IMR-90 (cell line): Measurements from ENCODE around the gene SERPINI1. TPM values are rescaled to one million over a fixed set of nuclear protein-coding genes. Genes with fewer than 3 reads are reported as not detected.

Source experiments
- ATAC-seq: fragments of 200-7000 bp; cut with Tn5 transposase; 2 replicates; pipeline ENCODE4 v1.9.1; 2020; ENCODE audit warnings: low read depth, mild to moderate bottlenecking, moderate library complexity
- BruUV-seq: library from RNA; stranded (reverse); fragments of 400-500 nt; replicated peaks from 2 replicates; lab custom pipeline; 2021; lab: Mats Ljungman, UMichigan
- CTCF ChIA-PET: fragments of 300-600 bp; formaldehyde crosslinking; extraction: SDS; loops from one replicate; lab custom pipeline; 2021; ENCODE audit warnings: antibody characterized with exemption; lab: Yijun Ruan, JAX
- POLR2A ChIA-PET: fragments of 300-600 bp; sonication (Branson Sonifier 250); formaldehyde crosslinking; loops from one replicate; lab custom pipeline; 2022; ENCODE audit warnings: antibody characterized with exemption; ENCODE audit not compliant: unreplicated experiment; lab: Charles Lee
- DNase-seq: peaks from one replicate; pipeline ENCODE4 v3.0.0; 2013
- H2AFZ ChIP-seq: replicated peaks from 2 replicates; pipeline ENCODE3; 2013; ENCODE audit warnings: low read length, mild to moderate bottlenecking; ENCODE audit not compliant: poor library complexity
- H2AK5ac ChIP-seq: 2 replicates; pipeline ENCODE4 v1.6.1; 2013; ENCODE audit warnings: low read depth, low read length, inconsistent platforms
- H2AK9ac ChIP-seq: replicated peaks from 2 replicates; pipeline ENCODE3; 2013; ENCODE audit warnings: mild to moderate bottlenecking, low read depth, low read length, moderate library complexity; ENCODE audit not compliant: poor library complexity
- H2BK120ac ChIP-seq: 2 replicates; pipeline ENCODE4 v1.6.1; 2013; ENCODE audit warnings: low read depth, low read length, inconsistent platforms
- H2BK15ac ChIP-seq: 3 replicates; pipeline ENCODE4 v1.6.1; 2013; ENCODE audit warnings: low read depth, low read length, inconsistent platforms
- H2BK20ac ChIP-seq: 2 replicates; pipeline ENCODE4 v1.6.1; 2013; ENCODE audit warnings: low read depth, mild to moderate bottlenecking, inconsistent platforms, low read length, moderate library complexity
- H2BK5ac ChIP-seq: 2 replicates; pipeline ENCODE4 v1.6.1; 2013; ENCODE audit warnings: mild to moderate bottlenecking, low read depth, low read length, inconsistent platforms; ENCODE audit not compliant: poor library complexity, severe bottlenecking
- H3K14ac ChIP-seq: replicated peaks from 2 replicates; pipeline ENCODE4 v1.6.1; 2013; ENCODE audit warnings: low read depth, low read length, inconsistent platforms
- H3K18ac ChIP-seq: 2 replicates; pipeline ENCODE4 v1.6.1; 2013; ENCODE audit warnings: low read depth, low read length, control low read depth
- H3K23ac ChIP-seq: 2 replicates; pipeline ENCODE4 v1.6.1; 2013; ENCODE audit warnings: low read depth, low read length, inconsistent platforms
- H3K27ac ChIP-seq: 2 replicates; pipeline ENCODE4 v1.5.1; 2013; ENCODE audit warnings: mild to moderate bottlenecking, control low read depth, low read length; ENCODE audit not compliant: insufficient read depth
- H3K27me3 ChIP-seq: 2 replicates; pipeline ENCODE4 v1.6.1; 2013; ENCODE audit warnings: low read length; ENCODE audit not compliant: control insufficient read depth, insufficient read depth
- H3K36me3 ChIP-seq: 2 replicates; pipeline ENCODE4 v1.6.1; 2013; ENCODE audit warnings: low read length, mixed read lengths; ENCODE audit not compliant: control insufficient read depth, insufficient read depth
- H3K4ac ChIP-seq: 2 replicates; pipeline ENCODE4 v1.6.1; 2013; ENCODE audit warnings: low read depth, low read length, inconsistent platforms
- H3K4me1 ChIP-seq: 2 replicates; pipeline ENCODE4 v1.6.1; 2013; ENCODE audit warnings: low read length, mixed read lengths; ENCODE audit not compliant: control insufficient read depth, insufficient read depth
- H3K4me2 ChIP-seq: 2 replicates; pipeline ENCODE4 v1.6.1; 2013; ENCODE audit warnings: low read depth, mild to moderate bottlenecking, control low read depth, low read length, moderate library complexity
- H3K4me3 ChIP-seq: 2 replicates; pipeline ENCODE4 v1.5.1; 2013; ENCODE audit warnings: low read depth, mild to moderate bottlenecking, control low read depth, low read length, moderate library complexity; ENCODE audit not compliant: insufficient read depth
- H3K56ac ChIP-seq: 2 replicates; pipeline ENCODE4 v1.6.1; 2013; ENCODE audit warnings: low read length, inconsistent platforms; ENCODE audit not compliant: insufficient read depth; ENCODE audit errors: extremely low read depth
- H3K79me1 ChIP-seq, 2 experiments: 2 replicates each; pipeline ENCODE4 v1.6.1; 2013; ENCODE audit warnings: low read length in 2 of 2, inconsistent platforms in 1 of 2, low read depth in 1 of 2
- H3K9ac ChIP-seq: 2 replicates; pipeline ENCODE4 v1.6.1; 2013; ENCODE audit warnings: low read depth, low read length, control low read depth
- H3K9me1 ChIP-seq: 2 replicates; pipeline ENCODE4 v1.6.1; 2013; ENCODE audit warnings: low read length, inconsistent platforms; ENCODE audit not compliant: insufficient read depth
- H3K9me3 ChIP-seq: 2 replicates; pipeline ENCODE4 v1.6.1; 2013; ENCODE audit warnings: low read length; ENCODE audit not compliant: control insufficient read depth, insufficient read depth
- H4K20me1 ChIP-seq: 2 replicates; pipeline ENCODE4 v1.6.1; 2013; ENCODE audit warnings: low read length, inconsistent platforms; ENCODE audit not compliant: insufficient read depth
- H4K5ac ChIP-seq: 2 replicates; pipeline ENCODE4 v1.6.1; 2013; ENCODE audit warnings: mild to moderate bottlenecking, low read depth, low read length, control low read depth
- H4K8ac ChIP-seq, 2 experiments: 2 replicates each; pipeline ENCODE4 v1.6.1; 2013; ENCODE audit warnings: low read depth in 2 of 2, low read length in 2 of 2, control low read depth in 1 of 2, inconsistent platforms in 1 of 2
- H4K91ac ChIP-seq: 2 replicates; pipeline ENCODE4 v1.6.1; 2013; ENCODE audit warnings: low read depth, low read length, inconsistent platforms; ENCODE audit not compliant: insufficient read depth
- BHLHE40 ChIP-seq: fragments of 150-350 bp; IDR thresholded peaks from 2 replicates; pipeline ENCODE4 v1.6.1; 2016; ENCODE audit warnings: mild to moderate bottlenecking, low read depth, low read length
- CEBPB ChIP-seq: IDR thresholded peaks from 2 replicates; pipeline ENCODE4 v1.6.1; 2012; ENCODE audit warnings: low read depth, low read length, improper control_type of control experiment
- CHD1 ChIP-seq: IDR thresholded peaks from 2 replicates; pipeline ENCODE4 v1.6.1; 2012; ENCODE audit warnings: low read depth, low read length, improper control_type of control experiment
- MAFK ChIP-seq: IDR thresholded peaks from 2 replicates; pipeline ENCODE4 v1.6.1; 2012; ENCODE audit warnings: low read depth, low read length, improper control_type of control experiment
- NFE2L2 ChIP-seq: fragments of 150-350 bp; IDR thresholded peaks from 2 replicates; pipeline ENCODE4 v1.6.1; 2016; ENCODE audit warnings: low read depth, mild to moderate bottlenecking, low read length
- RAD21 ChIP-seq: IDR thresholded peaks from 2 replicates; pipeline ENCODE4 v1.6.1; 2012; ENCODE audit warnings: low read length, improper control_type of control experiment
- SMC3 ChIP-seq: fragments of 150-350 bp; IDR thresholded peaks from 2 replicates; pipeline ENCODE4 v1.6.1; 2016; ENCODE audit warnings: low read depth, mild to moderate bottlenecking, antibody characterized with exemption, low read length, moderate library complexity
- USF2 ChIP-seq: fragments of 150-350 bp; IDR thresholded peaks from 2 replicates; pipeline ENCODE4 v1.6.1; 2017; ENCODE audit warnings: mild to moderate bottlenecking, antibody characterized with exemption, low read length, low read depth
- WGBS, 2 experiments: methylation state at CpG; one replicate each; pipeline versions ENCODE4 v1.1.5 to v1.1.7; 2013; ENCODE audit warnings: missing lambda C conversion rate in 2 of 2; ENCODE audit not compliant: insufficient read length in 1 of 2; ENCODE audit errors: extremely low coverage in 2 of 2; 5-methylcytosine and 5-hydroxymethylcytosine counted together
- dilution Hi-C: fragments of 300-500 bp; cut with HindIII; formaldehyde crosslinking; loops from one replicate; pipeline ENCODE4 v1.14.3; 2018; ENCODE audit warnings: low sequenced_read_pairs; ENCODE audit not compliant: unreplicated experiment
- in situ Hi-C: fragments of 300-500 bp; cut with MboI; formaldehyde crosslinking; loops from 3 replicates; pipeline ENCODE4 v1.14.3; 2019; ENCODE audit warnings: low sequenced_read_pairs, inconsistent platforms, mixed read lengths
- intact Hi-C: fragments of 100-400 bp; cut with micrococcal nuclease; formaldehyde crosslinking; loops from 2 replicates; pipeline ENCODE4 v1.10.0; 2022
- polyA plus RNA-seq, 3 experiments: library from polyadenylated mRNA; depleted of rRNA; stranded (reverse); fragments of >200 nt; gene quantifications; 2 replicates each; pipeline ENCODE4 v1.2.3, GENCODE V29; 2012; ENCODE audit warnings: low replicate concordance in 1 of 3
- total RNA-seq: library from RNA; depleted of rRNA; stranded (reverse); fragments of >200 nt; gene quantifications from 2 replicates; pipeline ENCODE4 v1.2.3, GENCODE V29; 2012
- TF ChIP-seq, protein P1 (sequence below): fragments of 150-350 bp; IDR thresholded peaks from 2 replicates; pipeline ENCODE4 v1.6.1; 2016; ENCODE audit warnings: low read depth, mild to moderate bottlenecking, low read length, moderate library complexity, borderline replicate concordance
- TF ChIP-seq, protein P2 (sequence below): conservative IDR thresholded peaks from 2 replicates; pipeline ENCODE4 v1.5.1; 2012; ENCODE audit warnings: mild to moderate bottlenecking, low read depth, low read length, improper control_type of control experiment

The SERPINI1 gene
- total and polyA plus RNA-seq, 2 of the 4 experiments (the other 2 are of a cell fraction), result 0.36 to 1.3 TPM

DNA sequence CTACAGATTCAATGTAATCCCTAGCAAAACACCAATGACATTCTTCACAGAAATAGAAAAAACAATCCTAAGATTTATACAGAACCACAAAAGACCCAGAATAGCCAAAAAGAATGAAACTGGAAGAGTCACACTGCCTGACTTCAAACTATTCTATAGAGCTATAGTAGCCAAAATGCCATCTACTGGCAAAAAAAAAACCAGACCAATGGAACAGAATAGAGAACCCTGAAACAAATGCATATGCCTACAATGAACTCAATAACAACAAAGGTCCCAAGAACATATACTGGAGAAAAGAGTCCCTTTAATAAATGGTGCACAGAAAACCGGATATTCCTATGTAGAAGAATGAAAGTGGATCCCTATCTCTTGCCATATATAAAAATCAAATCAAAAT lies 20.6 kb upstream of the SERPINI1 start:
- no peaks in the 10 kb centered on the region for H4K20me1 ChIP-seq

More for the DNA sequence above, 20.6 kb upstream of the SERPINI1 start:
- ChIA-PET POLR2A (no interaction called here), CTCF (no interaction called here)
- intact Hi-C loops, result no loop called here
- Histone ChIP-seq H3K4me2 (no peak overlapping the region), H2BK20ac (no peak overlapping the region), H2BK5ac (no peak overlapping the region), H3K4me1 (no peaks in the 10 kb centered on the region), H3K79me1 (peaks cover 17 to 26% of the 10 kb centered on the region in 2 experiments; a peak in 3 of 4 replicates), H3K9me1 (no peaks in the 10 kb centered on the region), H3K14ac (no peak overlapping the region), H2AK5ac (no peak overlapping the region), H3K27me3 (no peaks in the 10 kb centered on the region), H3K9me3 (no peaks in the 10 kb centered on the region), H2BK15ac (no peak overlapping the region), H2AK9ac (no peak overlapping the region), H3K4ac (no peak overlapping the region), H3K4me3 (no peak overlapping the region), H4K91ac (no peak overlapping the region), H4K8ac (no peak overlapping the region), H3K56ac (no peak overlapping the region), H4K5ac (no peak overlapping the region), H3K18ac (no peak overlapping the region), H3K23ac (no peak overlapping the region), H3K36me3 (peaks cover 8% of the 10 kb centered on the region), H3K9ac (no peak overlapping the region), H3K27ac (no peak overlapping the region), H2BK120ac (no peak overlapping the region), H2AFZ (no peak overlapping the region)
- BruUV-seq, result no TSS peak
- ATAC-seq (no peak), DNase-seq (no peak)
- dilution Hi-C loops, result no loop called here
- TF ChIP-seq, protein P1, sequence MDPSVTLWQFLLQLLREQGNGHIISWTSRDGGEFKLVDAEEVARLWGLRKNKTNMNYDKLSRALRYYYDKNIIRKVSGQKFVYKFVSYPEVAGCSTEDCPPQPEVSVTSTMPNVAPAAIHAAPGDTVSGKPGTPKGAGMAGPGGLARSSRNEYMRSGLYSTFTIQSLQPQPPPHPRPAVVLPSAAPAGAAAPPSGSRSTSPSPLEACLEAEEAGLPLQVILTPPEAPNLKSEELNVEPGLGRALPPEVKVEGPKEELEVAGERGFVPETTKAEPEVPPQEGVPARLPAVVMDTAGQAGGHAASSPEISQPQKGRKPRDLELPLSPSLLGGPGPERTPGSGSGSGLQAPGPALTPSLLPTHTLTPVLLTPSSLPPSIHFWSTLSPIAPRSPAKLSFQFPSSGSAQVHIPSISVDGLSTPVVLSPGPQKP, result no peak
- TF ChIP-seq RAD21, result no peak
- TF ChIP-seq MAFK, result no peak
- TF ChIP-seq CEBPB, result no peak
- no peak for TF ChIP-seq BHLHE40
- TF ChIP-seq, protein P2, sequence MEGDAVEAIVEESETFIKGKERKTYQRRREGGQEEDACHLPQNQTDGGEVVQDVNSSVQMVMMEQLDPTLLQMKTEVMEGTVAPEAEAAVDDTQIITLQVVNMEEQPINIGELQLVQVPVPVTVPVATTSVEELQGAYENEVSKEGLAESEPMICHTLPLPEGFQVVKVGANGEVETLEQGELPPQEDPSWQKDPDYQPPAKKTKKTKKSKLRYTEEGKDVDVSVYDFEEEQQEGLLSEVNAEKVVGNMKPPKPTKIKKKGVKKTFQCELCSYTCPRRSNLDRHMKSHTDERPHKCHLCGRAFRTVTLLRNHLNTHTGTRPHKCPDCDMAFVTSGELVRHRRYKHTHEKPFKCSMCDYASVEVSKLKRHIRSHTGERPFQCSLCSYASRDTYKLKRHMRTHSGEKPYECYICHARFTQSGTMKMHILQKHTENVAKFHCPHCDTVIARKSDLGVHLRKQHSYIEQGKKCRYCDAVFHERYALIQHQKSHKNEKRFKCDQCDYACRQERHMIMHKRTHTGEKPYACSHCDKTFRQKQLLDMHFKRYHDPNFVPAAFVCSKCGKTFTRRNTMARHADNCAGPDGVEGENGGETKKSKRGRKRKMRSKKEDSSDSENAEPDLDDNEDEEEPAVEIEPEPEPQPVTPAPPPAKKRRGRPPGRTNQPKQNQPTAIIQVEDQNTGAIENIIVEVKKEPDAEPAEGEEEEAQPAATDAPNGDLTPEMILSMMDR, result no peak
- TF ChIP-seq NFE2L2, result no peak
- no peak for TF ChIP-seq USF2
- TF ChIP-seq SMC3, result no peak
- no peak for TF ChIP-seq CHD1
- in situ Hi-C loops, result no loop called here
- no CpG with 5 or more reads among the region's 1 CpG for WGBS, 2 experiments
